Endothelial cell of umbilical vein (primary cell): ENCODE measurements around the gene OTOS.

Experiments
- CTCF ChIP-seq, 2 donors: IDR thresholded peaks; 1 replicate in 1 of 2; 2 replicates in 1 of 2; pipeline ENCODE4 v1.5.1; 2011; ENCODE audit warnings: low read length in 2 of 2, mild to moderate bottlenecking in 2 of 2, moderate library complexity in 2 of 2, control low read depth in 1 of 2, inconsistent platforms in 1 of 2, low read depth in 1 of 2; ENCODE audit not compliant: insufficient read depth in 1 of 2; ENCODE audit errors: extremely low read depth in 1 of 2
- EZH2 ChIP-seq: IDR thresholded peaks from 2 replicates; pipeline ENCODE4 v1.6.1; 2012; ENCODE audit warnings: borderline replicate concordance, low read depth, mild to moderate bottlenecking, moderate library complexity, low read length, inconsistent platforms; ENCODE audit not compliant: severe bottlenecking
- FOS ChIP-seq: IDR thresholded peaks from 2 replicates; pipeline ENCODE4 v1.6.1; 2011; ENCODE audit warnings: mild to moderate bottlenecking, low read length, moderate library complexity, borderline replicate concordance; ENCODE audit not compliant: insufficient read depth
- GATA2 ChIP-seq: IDR thresholded peaks from 2 replicates; pipeline ENCODE4 v1.7.0; 2011; ENCODE audit warnings: low read depth, mild to moderate bottlenecking, moderate library complexity, mixed read lengths, low read length; ENCODE audit not compliant: insufficient read length, insufficient read depth
- JUN ChIP-seq: IDR thresholded peaks from 2 replicates; pipeline ENCODE4 v1.6.1; 2011; ENCODE audit warnings: borderline replicate concordance, low read depth; ENCODE audit not compliant: insufficient read length, insufficient read depth
- MAX ChIP-seq: IDR thresholded peaks from 2 replicates; pipeline ENCODE4 v1.6.1; 2011; ENCODE audit not compliant: insufficient read depth, insufficient read length
- MYC ChIP-seq: IDR thresholded peaks from one replicate; pipeline ENCODE4 v1.6.1; 2011; ENCODE audit warnings: mild to moderate bottlenecking, low read depth, low read length
- POLR2A ChIP-seq: IDR thresholded peaks from 2 replicates; pipeline ENCODE4 v1.6.1; 2012; ENCODE audit warnings: low read depth, mild to moderate bottlenecking, control low read depth, low read length
- POLR2AphosphoS5 ChIP-seq: IDR thresholded peaks from 2 replicates; pipeline ENCODE4 v1.6.1; 2012; ENCODE audit warnings: low read depth, mild to moderate bottlenecking, control low read depth, low read length, moderate library complexity; ENCODE audit not compliant: insufficient read depth

- no peak for TF ChIP-seq EZH2
- TF ChIP-seq MAX: no peak
- peak; percentile 46 to 82 for TF ChIP-seq CTCF (IDR thresholded peaks at IDR 0.05; ENCODE audit: extremely low read depth in 1 of 2, insufficient read depth in 1 of 2, low read depth in 1 of 2, low read length in 2 of 2)
- no peak for TF ChIP-seq POLR2AphosphoS5
- no peak for TF ChIP-seq POLR2A
- no peak for TF ChIP-seq GATA2
- TF ChIP-seq FOS: no peak
- no peak for TF ChIP-seq MYC
- no peak for TF ChIP-seq JUN
These were observed 9.7 kb upstream of the OTOS start for GRCh38 chr2:240149943-240150784.
